SK-N-SH (cell line): ENCODE results near the gene PDLIM4. TPM values are rescaled to one million over a fixed set of nuclear protein-coding genes. Genes with fewer than 3 reads are reported as not detected.
A peak's percentile ranks its signal among the peaks of the same experiment; 100 is the strongest.

Source experiments
- CTCF ChIA-PET: fragments of 300-600, 350-600 bp; formaldehyde crosslinking; extraction: SDS; loops from one replicate; lab custom pipeline; 2021; lab: Yijun Ruan, JAX
- POLR2A ChIA-PET: fragments of 350-600 bp; sonication (Branson Sonifier 250); formaldehyde crosslinking; extraction: SDS; loops from one replicate; lab custom pipeline; 2020; ENCODE audit warnings: antibody characterized with exemption, inconsistent platforms; lab: Yijun Ruan, JAX
- DNase-seq: peaks from one replicate; pipeline ENCODE4 v3.0.0; 2012
- H2AFZ ChIP-seq: fragments of 200-600 bp; sonication (generic); 2 replicates; pipeline ENCODE4 v1.8.1; 2016; ENCODE audit warnings: antibody characterized with exemption, mild to moderate bottlenecking, low read depth
- H3F3A ChIP-seq: fragments of 200-600 bp; sonication (generic); replicated peaks from 2 replicates; pipeline ENCODE3; 2016; ENCODE audit warnings: antibody characterized with exemption, mild to moderate bottlenecking; ENCODE audit not compliant: insufficient read depth
- H3K27ac ChIP-seq, 2 experiments: fragments of 200-500 bp in 1 of 2; fragments of 200-600 bp in 1 of 2; sonication (Bioruptor generic) in 1 of 2; sonication (generic), shearing (Covaris generic) in 1 of 2; 2 replicates each; pipeline versions ENCODE4 v1.5.1 to v1.6.1; 2014 to 2016; ENCODE audit warnings: low read depth in 2 of 2, inconsistent platforms in 1 of 2, low read length in 1 of 2, mild to moderate bottlenecking in 1 of 2, mixed read lengths in 1 of 2
- H3K27me3 ChIP-seq: fragments of 200-600 bp; sonication (generic), shearing (Covaris generic); 2 replicates; pipeline ENCODE4 v1.6.1; 2016; ENCODE audit warnings: mixed run types; ENCODE audit not compliant: insufficient read depth
- H3K36me3 ChIP-seq, 2 experiments: fragments of 200-500 bp in 1 of 2; fragments of 200-600 bp in 1 of 2; sonication (Bioruptor generic) in 1 of 2; sonication (generic) in 1 of 2; replicated peaks in 1 of 2; 2 replicates each; pipeline versions ENCODE3 to v1.5.1; 2014 to 2016; ENCODE audit warnings: low read length in 1 of 2, mild to moderate bottlenecking in 1 of 2; ENCODE audit not compliant: insufficient read depth in 2 of 2, control insufficient read depth in 1 of 2
- H3K4me1 ChIP-seq, 2 experiments: fragments of 200-500 bp in 1 of 2; fragments of 200-600 bp in 1 of 2; sonication (Bioruptor generic) in 1 of 2; sonication (generic), shearing (Covaris generic) in 1 of 2; 2 replicates each; pipeline versions ENCODE4 v1.5.1 to v1.6.1; 2014 to 2016; ENCODE audit warnings: low read depth in 1 of 2, low read length in 1 of 2, mixed run types in 1 of 2; ENCODE audit not compliant: insufficient read depth in 2 of 2, control insufficient read depth in 1 of 2
- H3K4me2 ChIP-seq: fragments of 200-600 bp; sonication (generic), shearing (Covaris generic); 2 replicates; pipeline ENCODE4 v1.6.1; 2017; ENCODE audit warnings: mixed run types
- H3K4me3 ChIP-seq, 2 experiments: fragments of 200-500 bp in 1 of 2; fragments of 200-600 bp in 1 of 2; sonication (Bioruptor generic) in 1 of 2; sonication (generic), shearing (Covaris generic) in 1 of 2; 2 replicates each; pipeline versions ENCODE4 v1.5.1 to v1.8.1; 2014 to 2016; ENCODE audit warnings: low read depth in 2 of 2, inconsistent platforms in 1 of 2, low read length in 1 of 2, mild to moderate bottlenecking in 1 of 2, mixed read lengths in 1 of 2, moderate library complexity in 1 of 2
- H3K79me2 ChIP-seq: fragments of 200-600 bp; sonication (generic); 2 replicates; pipeline ENCODE4 v1.8.1; 2017; ENCODE audit warnings: mild to moderate bottlenecking; ENCODE audit not compliant: insufficient read depth
- H3K9ac ChIP-seq: fragments of 200-600 bp; sonication (generic); 2 replicates; pipeline ENCODE4 v1.6.1; 2017; ENCODE audit warnings: mixed run types
- H3K9me2 ChIP-seq: fragments of 200-600 bp; sonication (generic); 2 replicates; pipeline ENCODE4 v1.6.1; 2017; ENCODE audit warnings: mixed run types
- H3K9me3 ChIP-seq: fragments of 200-600 bp; sonication (generic); 2 replicates; pipeline ENCODE4 v1.6.1; 2017; ENCODE audit warnings: mixed run types, mild to moderate bottlenecking, moderate library complexity
- H4K20me1 ChIP-seq: fragments of 200-600 bp; sonication (generic); 2 replicates; pipeline ENCODE4 v1.6.1; 2017; ENCODE audit warnings: mild to moderate bottlenecking, mixed run types; ENCODE audit not compliant: insufficient read depth
- JUND ChIP-seq: IDR thresholded peaks from 2 replicates; pipeline ENCODE4 v1.4.0; 2012
- MEF2A ChIP-seq: IDR thresholded peaks from 2 replicates; pipeline ENCODE4 v1.4.0; 2012; ENCODE audit warnings: low read depth, borderline replicate concordance
- NRF1 ChIP-seq: IDR thresholded peaks from 2 replicates; pipeline ENCODE4 v1.6.1; 2012; ENCODE audit warnings: low read depth, mild to moderate bottlenecking, low read length
- RAD21 ChIP-seq: IDR thresholded peaks from 2 replicates; pipeline ENCODE4 v1.6.1; 2012; ENCODE audit warnings: mild to moderate bottlenecking, low read length
- RCOR1 ChIP-seq: fragments of 150-350 bp; IDR thresholded peaks from 2 replicates; pipeline ENCODE4 v1.6.1; 2017; ENCODE audit warnings: antibody characterized with exemption, low read length
- SMC3 ChIP-seq: IDR thresholded peaks from 2 replicates; pipeline ENCODE4 v1.6.1; 2012; ENCODE audit warnings: low read depth, low read length, improper control_type of control experiment
- TCF12 ChIP-seq: IDR thresholded peaks from 2 replicates; pipeline ENCODE4 v1.4.0; 2012
- TEAD4 ChIP-seq: IDR thresholded peaks from 2 replicates; pipeline ENCODE4 v1.4.0; 2012; ENCODE audit warnings: mild to moderate bottlenecking, borderline replicate concordance; ENCODE audit not compliant: insufficient read depth
- YY1 ChIP-seq: IDR thresholded peaks from 2 replicates; pipeline ENCODE4 v1.4.0; 2012; ENCODE audit warnings: low read depth, mild to moderate bottlenecking
- WGBS: methylation state at CpG from one replicate; pipeline ENCODE4 v1.1.6; 2017; ENCODE audit warnings: low lambda C conversion rate; 5-methylcytosine and 5-hydroxymethylcytosine counted together
- polyA plus RNA-seq, 3 experiments: library from polyadenylated mRNA; depleted of rRNA; stranded (reverse); fragments of >200 nt; gene quantifications; 2 replicates each; pipeline ENCODE4 v1.2.3, GENCODE V29; 2012
- TF ChIP-seq, protein P1 (sequence below): IDR thresholded peaks from 2 replicates; pipeline ENCODE4 v1.6.1; 2012; ENCODE audit warnings: mild to moderate bottlenecking, low read depth, low read length, moderate library complexity
- TF ChIP-seq, protein P2 (sequence below): fragments of 200-600 bp; sonication (generic); IDR thresholded peaks from 2 replicates; pipeline ENCODE4 v1.6.1; 2017; ENCODE audit warnings: antibody characterized with exemption, mild to moderate bottlenecking, moderate library complexity
- TF ChIP-seq, protein P3 (sequence below): IDR thresholded peaks from 2 replicates; pipeline ENCODE4 v1.4.0; 2012; ENCODE audit warnings: low read depth

Gene PDLIM4
- polyA plus RNA-seq, 1 of the 3 experiments (the other 2 are of a cell fraction) = 57.1 TPM

DNA sequence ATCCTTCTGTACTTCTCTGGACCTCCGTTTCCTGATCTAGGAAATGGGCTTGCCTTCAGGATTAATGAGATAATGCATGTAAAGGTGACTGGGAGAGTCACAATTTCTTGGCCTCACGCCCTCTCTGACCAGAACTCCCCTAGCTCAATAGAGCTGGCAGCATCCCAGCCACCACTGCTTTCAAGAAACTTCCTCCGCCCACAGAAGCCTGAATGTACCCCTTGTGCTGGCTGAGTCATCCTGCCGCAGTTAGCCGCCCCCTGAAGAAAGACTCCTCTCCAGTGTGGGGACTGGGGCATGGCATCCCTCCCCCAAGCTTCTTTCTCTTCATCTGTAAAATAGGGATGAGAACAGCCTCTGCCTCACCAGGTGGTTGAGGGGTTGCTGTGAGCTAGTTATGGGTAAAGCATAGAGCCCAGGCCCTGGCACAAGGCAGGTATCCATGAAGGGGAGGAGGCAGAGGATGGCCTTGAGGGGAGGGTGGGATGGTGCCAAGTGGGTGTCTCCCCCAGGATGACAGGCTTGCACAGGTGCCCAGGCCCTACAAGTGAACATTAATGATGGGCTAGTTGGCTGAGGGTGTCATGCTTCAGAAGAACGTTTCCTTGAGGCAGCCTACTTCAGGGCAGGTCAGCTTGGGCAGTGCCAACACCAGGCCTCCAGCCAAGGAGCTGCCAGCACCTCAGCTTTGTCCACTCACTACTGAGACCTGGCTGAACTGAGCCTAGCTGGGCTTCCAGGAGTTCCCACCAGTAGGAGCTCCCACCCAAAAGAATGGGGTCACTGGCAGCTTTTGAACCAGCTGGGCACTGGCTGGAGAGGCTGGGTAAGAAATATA lies 3.4 kb downstream of the PDLIM4 start (continued):
- TF ChIP-seq, protein P1, sequence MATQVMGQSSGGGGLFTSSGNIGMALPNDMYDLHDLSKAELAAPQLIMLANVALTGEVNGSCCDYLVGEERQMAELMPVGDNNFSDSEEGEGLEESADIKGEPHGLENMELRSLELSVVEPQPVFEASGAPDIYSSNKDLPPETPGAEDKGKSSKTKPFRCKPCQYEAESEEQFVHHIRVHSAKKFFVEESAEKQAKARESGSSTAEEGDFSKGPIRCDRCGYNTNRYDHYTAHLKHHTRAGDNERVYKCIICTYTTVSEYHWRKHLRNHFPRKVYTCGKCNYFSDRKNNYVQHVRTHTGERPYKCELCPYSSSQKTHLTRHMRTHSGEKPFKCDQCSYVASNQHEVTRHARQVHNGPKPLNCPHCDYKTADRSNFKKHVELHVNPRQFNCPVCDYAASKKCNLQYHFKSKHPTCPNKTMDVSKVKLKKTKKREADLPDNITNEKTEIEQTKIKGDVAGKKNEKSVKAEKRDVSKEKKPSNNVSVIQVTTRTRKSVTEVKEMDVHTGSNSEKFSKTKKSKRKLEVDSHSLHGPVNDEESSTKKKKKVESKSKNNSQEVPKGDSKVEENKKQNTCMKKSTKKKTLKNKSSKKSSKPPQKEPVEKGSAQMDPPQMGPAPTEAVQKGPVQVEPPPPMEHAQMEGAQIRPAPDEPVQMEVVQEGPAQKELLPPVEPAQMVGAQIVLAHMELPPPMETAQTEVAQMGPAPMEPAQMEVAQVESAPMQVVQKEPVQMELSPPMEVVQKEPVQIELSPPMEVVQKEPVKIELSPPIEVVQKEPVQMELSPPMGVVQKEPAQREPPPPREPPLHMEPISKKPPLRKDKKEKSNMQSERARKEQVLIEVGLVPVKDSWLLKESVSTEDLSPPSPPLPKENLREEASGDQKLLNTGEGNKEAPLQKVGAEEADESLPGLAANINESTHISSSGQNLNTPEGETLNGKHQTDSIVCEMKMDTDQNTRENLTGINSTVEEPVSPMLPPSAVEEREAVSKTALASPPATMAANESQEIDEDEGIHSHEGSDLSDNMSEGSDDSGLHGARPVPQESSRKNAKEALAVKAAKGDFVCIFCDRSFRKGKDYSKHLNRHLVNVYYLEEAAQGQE = no peak
- peak; percentile 76 for TF ChIP-seq TCF12

DNA sequence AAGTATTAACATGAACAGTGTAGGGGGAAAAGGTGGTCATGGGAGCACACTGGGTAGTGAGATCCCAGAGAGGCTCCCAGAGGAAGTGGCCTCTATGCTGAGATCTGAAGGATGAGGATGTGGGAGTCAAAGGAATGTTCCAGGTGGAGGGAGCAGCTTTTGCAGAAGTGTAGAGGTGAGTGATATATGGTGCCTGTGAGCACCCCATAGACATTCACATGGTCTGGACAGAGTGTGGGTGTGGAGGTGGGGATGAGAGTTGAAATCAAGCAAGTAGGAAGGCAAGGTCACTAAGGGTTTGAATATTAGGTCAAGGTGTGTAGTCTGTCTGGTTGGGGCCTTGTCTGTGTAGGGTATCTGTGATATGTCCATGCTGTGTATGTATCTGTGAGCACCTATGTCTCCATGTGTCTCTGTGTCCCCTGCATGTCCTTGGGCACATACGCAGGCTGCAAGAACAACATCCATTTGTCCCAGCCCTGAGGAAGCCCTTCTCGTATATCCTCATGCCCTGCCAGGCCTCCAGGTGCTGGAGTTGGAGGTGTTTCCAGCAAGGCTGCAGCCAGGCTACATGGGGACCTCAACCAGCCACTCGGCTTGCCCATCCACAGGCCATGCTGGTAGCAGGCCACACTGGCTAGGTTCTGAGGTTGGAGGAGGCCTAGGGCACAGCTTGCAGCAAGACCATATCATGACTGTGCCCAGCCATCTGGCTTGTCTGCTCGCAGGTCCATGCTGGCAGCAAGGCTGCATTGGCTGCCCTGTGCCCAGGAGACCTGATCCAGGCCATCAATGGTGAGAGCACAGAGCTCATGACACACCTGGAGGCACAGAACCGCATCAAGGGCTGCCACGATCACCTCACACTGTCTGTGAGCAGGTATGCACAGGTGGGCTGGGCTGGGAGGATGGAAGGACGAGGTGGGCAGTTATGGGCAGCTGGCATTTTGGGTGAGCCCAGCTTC lies 4.7 kb downstream of the PDLIM4 start:
- no peak overlapping the region for H3K4me3 ChIP-seq
- no peaks in the 10 kb centered on the region for H3K27me3 ChIP-seq
- no peaks in the 10 kb centered on the region for H3K9me2 ChIP-seq
- no peak overlapping the region for H3K9ac ChIP-seq
- DNase-seq = no peak
- 91% methylated on average over 5 of the region's 7 CpGs for WGBS
- H2AFZ ChIP-seq = no peak overlapping the region
- peaks cover 51 to 85% of the 10 kb centered on the region in 2 experiments for H3K4me1 ChIP-seq
- no peaks in the 10 kb centered on the region for H3K9me3 ChIP-seq
- peaks cover 25% of the 10 kb centered on the region for H3K79me2 ChIP-seq
- H3F3A ChIP-seq = peaks cover 13% of the 10 kb centered on the region
- H3K36me3 ChIP-seq = peaks cover 0 to 18% of the 10 kb centered on the region in 2 experiments
- 0 out of 2 replicates have a peak overlapping the region, but pooled peaks have one; percentile 98 for H3K4me2 ChIP-seq
- TF ChIP-seq YY1 = no peak
- TF ChIP-seq, protein P1 = no peak
- TF ChIP-seq, protein P2, sequence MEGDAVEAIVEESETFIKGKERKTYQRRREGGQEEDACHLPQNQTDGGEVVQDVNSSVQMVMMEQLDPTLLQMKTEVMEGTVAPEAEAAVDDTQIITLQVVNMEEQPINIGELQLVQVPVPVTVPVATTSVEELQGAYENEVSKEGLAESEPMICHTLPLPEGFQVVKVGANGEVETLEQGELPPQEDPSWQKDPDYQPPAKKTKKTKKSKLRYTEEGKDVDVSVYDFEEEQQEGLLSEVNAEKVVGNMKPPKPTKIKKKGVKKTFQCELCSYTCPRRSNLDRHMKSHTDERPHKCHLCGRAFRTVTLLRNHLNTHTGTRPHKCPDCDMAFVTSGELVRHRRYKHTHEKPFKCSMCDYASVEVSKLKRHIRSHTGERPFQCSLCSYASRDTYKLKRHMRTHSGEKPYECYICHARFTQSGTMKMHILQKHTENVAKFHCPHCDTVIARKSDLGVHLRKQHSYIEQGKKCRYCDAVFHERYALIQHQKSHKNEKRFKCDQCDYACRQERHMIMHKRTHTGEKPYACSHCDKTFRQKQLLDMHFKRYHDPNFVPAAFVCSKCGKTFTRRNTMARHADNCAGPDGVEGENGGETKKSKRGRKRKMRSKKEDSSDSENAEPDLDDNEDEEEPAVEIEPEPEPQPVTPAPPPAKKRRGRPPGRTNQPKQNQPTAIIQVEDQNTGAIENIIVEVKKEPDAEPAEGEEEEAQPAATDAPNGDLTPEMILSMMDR = no peak
- no peak for TF ChIP-seq RAD21
- TF ChIP-seq, protein P3, sequence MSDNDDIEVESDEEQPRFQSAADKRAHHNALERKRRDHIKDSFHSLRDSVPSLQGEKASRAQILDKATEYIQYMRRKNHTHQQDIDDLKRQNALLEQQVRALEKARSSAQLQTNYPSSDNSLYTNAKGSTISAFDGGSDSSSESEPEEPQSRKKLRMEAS = no peak
- no peak for TF ChIP-seq NRF1
- TF ChIP-seq TEAD4 = no peak
- TF ChIP-seq RCOR1 = no peak
- no peak for TF ChIP-seq SMC3
- TF ChIP-seq MEF2A = no peak
- no peak for TF ChIP-seq JUND
- ChIA-PET CTCF (interaction anchor here (0.7 to 4.2 kb wide), 5 partner anchors 11 to 673 kb away, joined by 3 to 23 read pairs (median 3); no protein-coding TSS in a partner anchor), POLR2A (no interaction called here)
- H3K27ac ChIP-seq = peak overlapping the region in 1 of 2 experiments; percentile 92; a peak in 2 of 4 replicates
- H4K20me1 ChIP-seq = no peaks in the 10 kb centered on the region
